Activated CD8-positive, alpha-beta memory T cell treated with anti-CD3 and anti-CD28 coated beads, Interleukin-2, amount 50 U/mL, for 48 hours (primary cell): Measurements from ENCODE around the gene GRPEL2.

Experiments used
- DNase-seq: peaks from one replicate; pipeline ENCODE4 v3.0.0-alpha.2; 2020

The GRPEL2 gene

GRCh38 chr5:149358868-149359495, 13.7 kb downstream of the GRPEL2 start:
- no peak for DNase-seq

GRCh38 chr5:149360272-149360671, 15.0 kb downstream of the GRPEL2 start:
- DNase-seq = no peak

- DNase-seq = no peak
Measured at GRCh38 chr5:149362541-149362940, 17.2 kb downstream of the GRPEL2 start.

- no peak for DNase-seq
Measured at GRCh38 chr5:149363358-149363757, 18.1 kb downstream of the GRPEL2 start.

- no peak for DNase-seq
Measured at GRCh38 chr5:149363936-149364335, 18.6 kb downstream of the GRPEL2 start.

GRCh38 chr5:149364719-149365118, 19.4 kb downstream of the GRPEL2 start:
- no peak for DNase-seq

GRCh38 chr5:149365418-149365817, 20.1 kb downstream of the GRPEL2 start:
- DNase-seq = no peak

GRCh38 chr5:149366169-149366729, 20.9 kb downstream of the GRPEL2 start:
- DNase-seq = no peak

GRCh38 chr5:149367249-149367971, 22.1 kb downstream of the GRPEL2 start:
- DNase-seq = peak; percentile 66

- no peak for DNase-seq
Measured at GRCh38 chr5:149367972-149368645, 22.8 kb downstream of the GRPEL2 start.

- DNase-seq = no peak
Measured at GRCh38 chr5:149370878-149371277, 25.6 kb downstream of the GRPEL2 start.

- peak; percentile 83 for DNase-seq
Measured at GRCh38 chr5:149371296-149371962, 26.1 kb downstream of the GRPEL2 start.

GRCh38 chr5:149372076-149372795, 26.9 kb downstream of the GRPEL2 start:
- no peak for DNase-seq

- no peak for DNase-seq
Measured at GRCh38 chr5:149372932-149373331, 27.6 kb downstream of the GRPEL2 start.

- no peak for DNase-seq
Measured at GRCh38 chr5:149374303-149374702, 29.0 kb downstream of the GRPEL2 start.

GRCh38 chr5:149374801-149375200, 29.5 kb downstream of the GRPEL2 start:
- DNase-seq = no peak

- no peak for DNase-seq
Measured at GRCh38 chr5:149375434-149375833, 30.1 kb downstream of the GRPEL2 start.

- DNase-seq = no peak
Measured at GRCh38 chr5:149376104-149376503, 30.8 kb downstream of the GRPEL2 start.

- no peak for DNase-seq
Measured at GRCh38 chr5:149376711-149377447, 31.6 kb downstream of the GRPEL2 start.

- DNase-seq = no peak
Measured at GRCh38 chr5:149378241-149378820, 33.0 kb downstream of the GRPEL2 start.

GRCh38 chr5:149379177-149379761, 34.0 kb downstream of the GRPEL2 start, which contains the start of gene IL17B:
Gene IL17B, minus strand, starts transcription at chr5:149379292. Its CDS starts 67 bp downstream, at chr5:149379225.
- DNase-seq = no peak
